IPS-NIHi7 (cell line): Measurements from ENCODE around the gene DSCAM.

ENCODE experiments used
- DNase-seq: peaks from one replicate; pipeline ENCODE4 v3.0.0; 2012; ENCODE audit warnings: mixed read lengths; ENCODE audit errors: extremely low spot score

The DSCAM gene

DNA sequence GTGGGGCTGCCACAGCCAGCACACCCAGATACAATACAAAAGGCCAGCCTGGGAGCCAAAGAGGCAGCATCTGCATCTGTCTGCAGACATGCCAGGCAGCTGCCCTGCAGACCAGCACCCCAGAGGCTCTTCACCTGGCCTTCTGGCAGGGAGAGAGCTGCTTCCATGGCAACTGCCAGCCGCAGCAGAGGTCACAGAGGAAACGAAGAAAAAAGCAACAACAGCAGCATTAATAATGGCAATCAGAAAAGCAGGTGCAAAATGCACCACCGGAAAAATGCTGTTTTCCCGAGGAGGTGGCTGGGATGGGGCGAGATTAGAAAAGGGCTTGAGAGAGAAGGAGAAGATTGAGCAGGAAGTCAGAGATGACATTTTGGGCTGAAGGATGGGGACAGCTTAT lies 670.2 kb downstream of the DSCAM start:
- no peak for DNase-seq

DNA sequence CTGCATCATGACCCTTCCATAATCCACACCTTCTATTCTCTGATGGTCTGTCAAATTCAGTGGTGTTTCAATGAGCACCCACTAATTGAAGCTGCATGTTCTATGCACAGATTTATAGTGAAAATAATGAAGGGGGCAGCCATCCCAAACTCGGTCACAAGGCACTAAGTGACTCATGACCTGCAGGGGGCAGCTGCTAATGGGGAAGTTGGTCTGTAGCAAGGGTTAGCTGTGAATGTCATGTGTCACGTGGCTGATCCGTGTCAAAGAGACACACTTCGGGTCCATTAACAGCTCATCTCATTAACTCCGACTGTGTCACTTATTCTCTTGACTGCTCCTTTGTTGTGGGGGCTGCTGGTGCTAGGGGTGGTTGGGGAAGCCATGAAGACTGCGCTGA lies 673.1 kb downstream of the DSCAM start:
- DNase-seq = peak; percentile 58

DNA sequence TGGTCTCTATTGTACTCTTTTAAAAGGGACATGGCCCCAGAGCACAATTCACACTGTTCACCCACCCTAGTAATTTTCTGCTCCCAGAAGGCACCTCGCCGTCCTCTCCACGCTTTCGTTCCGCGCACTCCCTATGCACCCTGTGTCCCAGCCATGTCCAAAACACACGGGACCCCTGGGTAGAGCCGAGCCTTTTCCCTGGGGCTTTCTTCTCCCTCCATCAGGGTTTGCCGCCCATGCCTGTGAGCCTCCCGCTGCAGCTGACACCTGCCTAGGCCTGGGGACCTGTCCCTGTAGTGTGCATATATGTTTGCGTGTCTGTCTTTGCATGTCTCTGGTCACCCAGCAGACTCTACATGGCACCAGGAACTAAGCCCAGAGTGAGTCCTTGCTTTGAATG lies 677.0 kb downstream of the DSCAM start:
- no peak for DNase-seq

DNA sequence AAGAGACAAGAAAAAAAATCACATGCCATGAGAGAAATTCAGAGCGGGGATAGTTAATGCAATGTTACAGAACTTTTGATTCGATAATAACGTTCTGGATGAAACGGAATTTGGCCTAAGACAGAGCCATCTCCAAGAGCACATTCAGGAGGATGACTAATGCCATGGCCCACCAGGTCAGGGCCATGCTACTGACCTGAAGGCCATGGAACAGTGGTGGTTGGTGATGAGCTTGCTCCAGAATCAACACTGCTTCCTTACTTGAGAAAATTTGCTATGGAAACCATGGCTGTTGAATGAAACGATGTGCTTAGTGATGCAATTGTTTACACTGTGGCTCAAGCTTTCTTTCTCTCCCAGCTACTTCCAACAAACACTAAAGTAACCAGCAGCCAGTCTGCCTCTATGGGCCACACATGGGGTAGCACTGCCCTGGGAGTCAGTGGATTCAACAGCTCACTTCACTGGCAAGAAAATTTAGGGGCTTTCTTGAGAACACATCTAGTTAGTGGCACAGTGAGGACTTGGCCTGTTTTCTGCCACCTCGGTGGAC lies 680.6 kb downstream of the DSCAM start:
- DNase-seq = peak; percentile 31

DNA sequence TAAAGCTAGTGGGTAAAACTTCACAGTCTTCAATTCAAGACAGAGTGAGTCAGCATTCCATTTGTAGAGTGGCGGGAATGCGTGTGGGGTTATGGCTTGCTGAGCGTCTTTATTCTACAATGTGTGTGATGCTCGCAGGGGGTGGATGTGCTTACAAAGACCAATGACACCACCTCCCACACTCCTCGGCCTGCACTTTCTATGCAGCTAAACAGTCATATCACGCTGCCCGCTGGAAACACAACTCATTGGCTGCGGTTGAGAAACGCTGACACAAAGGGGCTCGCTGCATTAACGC lies 681.2 kb downstream of the DSCAM start:
- no peak for DNase-seq

DNA sequence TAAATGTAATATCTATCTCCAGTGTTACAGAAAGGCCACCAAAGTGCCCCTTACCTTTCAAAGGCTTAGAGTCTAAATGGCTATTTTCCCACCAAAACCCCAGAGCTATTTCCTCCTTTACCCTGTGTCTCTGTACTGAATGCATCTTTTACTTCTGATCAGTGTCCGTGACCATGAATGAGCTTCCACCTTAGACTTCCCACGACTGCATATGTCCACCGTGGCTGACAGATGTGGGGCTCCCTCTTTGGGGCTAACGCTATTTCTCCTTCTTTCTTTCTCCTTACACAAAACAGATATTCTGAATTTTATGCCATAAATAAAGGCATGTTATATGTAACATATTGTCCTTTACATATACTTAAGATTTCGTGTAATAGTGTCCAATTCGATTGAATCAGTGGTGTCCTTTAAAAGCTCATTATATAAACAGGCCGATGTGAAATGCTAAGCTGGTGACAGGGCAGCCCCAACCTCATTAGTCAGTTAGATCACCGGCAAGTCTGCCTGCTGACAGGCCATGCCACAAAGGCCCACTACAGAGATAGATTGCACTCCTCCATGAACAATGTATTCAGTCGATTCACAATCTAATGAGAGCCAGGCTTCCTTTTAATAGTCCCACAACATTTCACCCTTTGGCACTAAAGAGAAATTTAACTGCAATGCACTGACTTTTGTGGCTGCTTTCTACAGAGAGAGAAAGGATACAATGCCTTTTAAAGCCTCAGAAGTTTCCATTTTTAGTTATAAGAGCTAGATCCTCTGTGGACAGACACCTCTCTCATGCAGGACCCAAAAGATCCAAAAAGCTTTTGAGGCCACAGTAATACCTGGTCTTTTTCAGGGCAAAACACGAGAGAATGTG lies 681.8 kb downstream of the DSCAM start:
- DNase-seq = no peak

DNA sequence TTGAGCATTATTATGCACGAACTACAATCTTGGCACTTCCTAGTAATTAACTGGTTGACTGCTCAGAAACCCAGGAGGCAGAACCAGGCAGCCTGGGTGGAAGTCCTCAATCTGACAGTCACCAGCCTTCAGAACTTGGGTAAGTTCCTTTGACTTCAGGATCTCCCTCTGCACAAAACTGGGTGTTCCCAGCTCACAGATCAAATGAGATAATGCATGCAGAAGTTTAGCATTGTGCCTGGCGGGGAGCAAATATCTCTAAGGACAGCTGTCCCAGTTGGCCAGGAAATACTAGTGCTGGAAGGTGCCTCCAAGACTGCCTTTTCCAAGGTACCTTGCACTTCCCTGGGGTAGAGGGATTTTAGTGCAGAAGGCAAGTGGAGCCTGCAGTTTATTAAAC lies 684.9 kb downstream of the DSCAM start:
- DNase-seq = no peak

DNA sequence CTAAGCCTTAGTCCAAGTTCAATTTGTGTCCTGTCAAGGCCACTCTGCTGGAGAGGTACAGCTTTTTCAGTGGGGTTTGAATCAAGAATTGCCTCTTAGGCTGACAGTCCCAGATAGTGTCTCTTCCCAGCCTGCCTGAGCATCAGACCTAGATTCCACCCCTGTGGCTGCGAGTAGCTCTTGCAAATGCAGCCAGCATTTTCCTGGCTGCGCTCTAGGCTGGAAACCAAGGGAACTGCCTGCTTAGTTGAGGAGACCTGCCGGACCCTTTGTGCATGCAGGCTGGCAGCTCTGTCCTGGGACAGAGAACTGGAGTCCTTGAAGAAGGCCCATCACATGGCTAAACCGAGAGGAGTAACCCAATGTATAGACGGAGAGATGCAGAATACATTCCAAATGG lies 686.0 kb downstream of the DSCAM start:
- DNase-seq = peak; percentile 29

DNA sequence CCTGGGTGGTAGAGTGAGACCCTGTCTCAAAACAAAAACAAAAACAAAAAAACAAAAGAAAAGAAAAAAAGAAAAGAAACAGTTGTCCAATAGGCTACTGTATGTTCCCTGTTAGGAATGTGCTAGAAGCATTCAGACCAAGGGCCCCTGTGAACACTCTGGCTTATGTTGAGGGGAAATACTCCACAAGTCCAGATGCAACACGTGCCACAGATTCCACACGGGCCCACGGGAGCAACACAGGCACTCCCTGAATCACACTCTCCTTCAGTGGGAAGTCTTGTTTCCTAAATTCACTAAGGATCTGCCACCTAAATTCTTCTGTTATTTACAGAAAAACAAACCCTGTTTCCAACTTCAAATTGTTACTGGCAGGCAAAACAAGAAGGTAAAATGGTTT lies 688.6 kb downstream of the DSCAM start:
- DNase-seq = no peak

DNA sequence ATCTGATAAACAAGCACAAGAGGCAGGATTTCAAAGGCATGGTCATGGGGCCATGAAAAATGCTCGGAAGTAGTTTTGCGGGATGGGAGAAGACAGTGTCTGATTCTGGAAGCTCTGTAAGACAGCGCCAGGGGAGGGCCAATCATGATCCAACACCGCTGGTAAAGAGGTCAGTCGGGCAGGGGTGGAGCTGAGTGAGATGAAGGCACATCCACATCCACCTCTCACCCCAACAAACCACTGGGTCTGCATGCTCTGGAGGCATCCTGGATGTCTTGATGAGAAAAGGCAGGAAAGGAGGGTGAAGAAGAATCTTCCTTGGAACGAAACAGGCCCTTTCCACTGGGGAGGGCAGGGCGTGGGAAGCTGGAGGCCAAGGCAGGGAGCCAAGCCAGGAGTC lies 691.4 kb downstream of the DSCAM start:
- no peak for DNase-seq

DNA sequence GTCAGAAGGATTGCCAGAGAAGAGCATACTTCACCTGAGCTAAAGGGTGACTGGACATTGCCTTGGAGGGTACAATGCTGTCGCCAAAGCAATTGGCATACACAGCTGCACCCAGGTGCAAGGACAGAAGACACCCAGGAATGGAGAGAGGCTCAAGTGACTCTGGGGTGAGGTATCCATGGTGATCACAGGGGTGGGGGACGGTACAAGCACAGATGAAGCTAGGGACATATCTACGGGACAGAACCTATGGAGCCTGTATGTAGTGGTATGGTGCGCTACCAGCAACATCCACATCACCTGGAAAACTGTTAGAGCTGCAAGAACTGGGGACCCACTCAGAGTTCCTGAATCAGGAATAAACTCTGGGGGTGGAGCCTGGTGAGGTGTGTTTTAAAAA lies 693.6 kb downstream of the DSCAM start:
- no peak for DNase-seq

DNA sequence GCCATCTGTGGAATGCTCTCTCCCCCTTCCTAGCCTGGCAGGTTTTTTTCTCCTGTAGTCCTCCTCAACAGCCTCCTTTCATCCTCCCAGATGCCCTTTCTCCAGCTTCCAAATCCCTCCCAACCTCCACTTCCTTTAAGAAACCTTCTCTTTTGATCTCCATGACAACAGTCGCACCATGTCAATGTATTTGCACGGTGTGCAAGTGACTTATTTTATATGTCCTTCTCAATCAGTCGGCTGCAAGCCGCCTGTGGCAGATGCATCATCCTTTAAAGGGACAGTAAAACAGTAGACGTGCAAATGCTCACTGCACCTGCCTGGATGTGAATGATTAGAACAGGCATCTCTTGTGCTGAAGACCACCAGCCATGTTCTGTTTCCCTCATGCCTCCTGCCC lies 694.5 kb downstream of the DSCAM start:
- DNase-seq = no peak

DNA sequence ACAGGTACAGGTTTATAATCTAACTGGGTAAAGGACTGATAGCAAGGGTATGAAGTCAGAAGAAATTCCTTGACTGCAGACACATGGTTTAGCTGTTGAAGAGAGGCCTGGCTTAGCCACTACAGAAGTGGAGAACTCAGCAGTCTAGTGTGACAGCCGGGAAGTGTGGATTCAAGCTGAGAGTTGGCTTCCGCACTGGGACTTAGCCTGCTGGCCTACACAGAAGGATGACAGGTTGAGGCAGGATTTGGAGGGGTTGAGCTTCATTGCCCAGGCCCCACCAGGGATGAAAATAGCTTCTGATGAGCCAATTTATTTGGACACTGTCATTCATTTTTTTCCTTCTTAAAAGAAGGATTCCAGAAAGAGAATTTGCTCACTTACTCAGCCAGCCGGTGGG lies 695.3 kb downstream of the DSCAM start:
- no peak for DNase-seq

DNA sequence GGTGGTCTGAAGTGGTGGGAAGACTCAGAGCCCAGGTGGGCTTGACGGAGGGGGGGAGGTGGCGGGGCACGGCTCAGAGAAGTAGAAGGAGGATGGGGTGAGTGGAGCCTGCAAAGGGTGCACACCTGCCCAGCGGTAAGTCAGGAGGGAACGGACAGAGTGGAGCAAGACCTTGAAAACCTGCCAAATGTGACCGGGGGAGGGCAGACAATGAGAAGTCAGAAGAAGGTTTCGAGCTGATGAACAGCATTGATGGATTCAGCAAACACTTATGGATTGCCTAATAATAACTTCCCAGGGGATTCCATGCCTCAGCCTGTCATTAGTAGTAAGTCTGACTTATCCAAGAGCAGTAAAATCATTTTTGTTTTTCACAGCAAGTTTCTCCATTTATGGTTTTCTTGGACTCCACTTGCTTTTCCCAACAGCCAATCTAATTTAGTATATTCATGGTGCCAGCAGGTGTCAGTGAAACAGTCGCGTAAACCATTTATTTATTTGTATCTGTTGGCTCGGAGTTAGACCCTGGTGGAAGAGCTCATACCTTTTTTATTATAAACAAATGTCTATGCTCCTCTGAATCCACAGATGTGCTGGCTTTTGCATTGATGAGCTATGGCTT lies 700.6 kb downstream of the DSCAM start:
- no peak for DNase-seq

DNA sequence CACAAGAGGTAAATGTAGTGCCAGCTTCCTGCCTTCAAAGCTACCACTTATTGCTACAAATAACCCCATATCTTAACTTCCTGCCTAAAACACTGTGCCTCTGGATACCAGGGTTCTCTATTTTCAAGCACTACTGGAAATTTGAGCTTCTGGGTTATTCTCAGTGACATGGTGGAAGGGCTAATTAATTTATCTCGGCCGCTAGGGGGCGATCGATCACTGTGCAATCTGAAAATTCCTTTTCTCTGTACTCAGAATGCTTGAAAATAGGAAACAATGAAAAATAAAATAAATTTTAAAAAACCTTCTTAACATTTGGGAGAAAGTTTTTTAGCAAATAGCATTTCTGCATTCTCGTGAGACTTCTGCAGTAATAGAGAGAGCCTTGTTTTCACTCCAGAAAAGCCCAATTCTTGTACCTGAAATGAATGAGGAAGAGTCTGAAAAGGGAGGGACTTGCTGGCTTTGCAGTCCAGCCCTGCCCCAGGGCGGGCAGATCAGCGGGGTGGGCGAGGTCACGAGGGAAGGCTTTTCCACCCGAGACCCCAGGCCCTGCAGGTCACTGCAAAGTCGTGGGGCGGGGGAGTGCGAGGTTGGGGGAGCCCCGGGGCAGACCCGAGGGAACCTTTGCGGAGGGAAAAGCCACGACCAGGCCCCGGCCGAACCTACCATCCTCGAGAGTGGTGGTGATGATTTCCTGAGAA lies 703.0 kb downstream of the DSCAM start:
- peak; percentile 60 for DNase-seq

DNA sequence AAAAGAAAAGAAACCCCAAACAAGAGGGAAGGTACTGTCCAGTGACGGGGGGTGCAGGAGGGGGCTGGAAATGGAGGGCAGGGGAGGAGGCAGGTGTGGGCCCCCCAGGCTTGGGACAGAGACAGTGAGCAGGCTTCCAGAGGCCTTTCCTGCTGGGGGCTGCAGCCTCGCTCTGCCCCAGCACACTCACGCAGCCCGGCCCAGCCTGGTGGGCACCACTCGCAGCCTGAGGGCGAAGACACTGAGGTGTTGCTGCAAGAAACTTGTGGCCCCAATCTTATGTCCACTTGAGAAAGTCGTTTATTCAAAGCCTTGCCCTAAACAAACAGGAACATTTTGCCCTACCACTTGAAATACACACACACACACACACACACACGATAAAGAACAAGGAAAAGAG lies 705.3 kb downstream of the DSCAM start:
- DNase-seq = no peak

DNA sequence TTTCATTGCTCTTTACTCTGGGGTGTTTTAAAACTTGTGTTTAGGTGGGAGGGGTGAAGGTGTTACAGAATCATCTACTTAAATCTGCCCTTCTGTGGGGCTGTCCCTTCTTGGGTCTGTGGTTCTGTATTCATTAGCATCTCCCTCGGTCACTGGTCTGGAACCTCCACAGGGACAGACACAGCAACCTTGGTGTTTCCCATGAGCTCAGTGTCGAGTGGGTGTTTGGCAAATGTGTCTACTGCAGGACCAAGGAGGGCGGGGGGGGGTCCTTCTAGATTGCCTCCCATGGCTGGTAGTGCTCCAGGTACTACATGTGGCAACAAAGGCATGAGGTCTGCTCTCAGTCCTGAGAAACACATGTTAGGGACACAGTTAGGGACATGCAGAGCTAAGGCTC lies 706.3 kb downstream of the DSCAM start:
- DNase-seq = no peak

DNA sequence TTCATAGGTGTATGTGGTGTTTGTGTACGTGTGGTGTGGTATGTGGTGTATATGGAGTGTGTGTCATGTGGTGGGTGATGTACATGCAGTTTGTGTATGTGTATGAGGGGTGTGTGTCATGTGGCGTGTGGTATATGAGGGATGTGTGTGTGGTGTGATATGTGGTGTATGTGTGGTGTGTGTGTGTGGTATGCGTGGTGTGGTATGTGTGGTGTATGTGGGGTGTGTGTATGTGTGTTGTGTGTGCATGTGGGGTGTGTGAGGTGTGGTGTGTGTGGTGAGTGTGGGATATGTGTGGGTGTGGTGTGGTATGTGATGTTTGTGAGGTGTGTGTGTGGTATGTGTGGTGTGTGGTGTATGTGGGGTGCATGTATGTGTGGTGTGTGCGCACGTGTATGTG lies 707.3 kb downstream of the DSCAM start:
- DNase-seq = no peak

DNA sequence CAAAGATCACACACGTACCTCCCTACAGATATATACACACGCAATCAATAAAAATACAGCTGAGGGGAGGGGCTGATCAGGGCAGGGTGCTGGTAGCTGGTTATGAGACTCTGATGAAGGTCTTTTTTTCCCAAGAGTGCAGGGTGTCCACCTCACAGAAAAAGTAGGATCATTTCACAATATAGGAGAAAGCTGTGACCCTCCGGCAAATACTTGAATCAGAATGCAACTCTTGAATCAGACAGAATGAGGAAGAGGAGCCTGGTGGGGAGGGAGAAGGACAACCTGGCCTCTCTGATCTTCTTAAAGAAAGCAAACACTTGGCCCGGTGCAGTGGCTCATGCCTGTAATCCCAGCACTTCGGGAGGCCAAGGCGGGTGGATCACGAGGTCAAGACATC lies 710.4 kb downstream of the DSCAM start:
- no peak for DNase-seq

DNA sequence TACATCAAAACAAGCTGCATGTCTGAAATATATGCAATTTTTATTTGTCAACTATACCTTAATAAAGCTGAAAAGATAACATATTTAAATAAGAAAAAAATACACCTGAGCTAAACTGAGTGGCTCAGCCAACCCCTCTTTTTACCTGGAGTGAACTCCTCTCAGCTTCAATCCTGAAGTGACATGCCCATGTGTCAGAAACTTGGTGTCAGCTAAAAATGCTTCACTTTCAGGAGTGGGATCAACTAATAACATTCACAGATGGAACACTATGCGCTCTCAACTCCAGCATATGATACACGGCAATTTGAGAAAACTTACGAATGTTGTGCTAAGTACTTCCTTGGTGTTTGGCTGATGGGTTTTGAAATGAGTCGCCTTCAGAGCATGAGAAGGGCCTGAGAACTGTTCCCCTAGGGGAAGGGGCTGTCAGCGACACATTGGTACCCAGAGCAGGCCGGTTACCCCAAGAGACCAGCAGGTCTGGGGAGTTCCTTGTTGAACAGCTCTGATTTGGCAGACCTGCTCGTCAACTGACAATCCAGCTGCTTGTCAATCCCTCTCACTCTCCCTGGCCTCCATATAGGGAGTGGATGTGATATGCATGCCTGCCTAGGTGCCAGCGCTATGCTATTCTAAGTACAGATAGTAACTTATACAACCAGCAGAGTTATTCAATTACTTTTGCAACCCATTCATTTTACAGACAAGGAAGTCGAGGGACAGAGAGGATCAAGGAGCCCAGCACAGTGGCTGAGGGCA lies 712.0 kb downstream of the DSCAM start:
- no peak for DNase-seq

DNA sequence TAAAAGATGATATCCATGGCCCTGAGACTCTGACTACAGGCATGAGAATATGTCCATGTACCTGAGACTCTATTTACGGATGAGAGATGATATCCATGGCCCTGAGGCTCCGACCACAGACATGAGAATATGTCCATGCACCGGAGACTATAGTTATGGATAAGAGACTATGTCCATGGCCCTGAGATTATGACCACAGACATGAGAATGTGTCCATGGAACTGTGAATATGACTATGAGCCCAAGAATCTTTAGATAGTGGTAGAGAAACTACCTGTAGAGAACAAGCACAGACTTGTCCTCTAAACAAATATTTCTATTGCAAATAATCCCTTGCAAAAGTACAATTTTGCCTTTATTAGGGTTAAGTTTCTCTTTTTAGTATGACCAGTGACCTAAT lies 716.5 kb downstream of the DSCAM start:
- DNase-seq = no peak

DNA sequence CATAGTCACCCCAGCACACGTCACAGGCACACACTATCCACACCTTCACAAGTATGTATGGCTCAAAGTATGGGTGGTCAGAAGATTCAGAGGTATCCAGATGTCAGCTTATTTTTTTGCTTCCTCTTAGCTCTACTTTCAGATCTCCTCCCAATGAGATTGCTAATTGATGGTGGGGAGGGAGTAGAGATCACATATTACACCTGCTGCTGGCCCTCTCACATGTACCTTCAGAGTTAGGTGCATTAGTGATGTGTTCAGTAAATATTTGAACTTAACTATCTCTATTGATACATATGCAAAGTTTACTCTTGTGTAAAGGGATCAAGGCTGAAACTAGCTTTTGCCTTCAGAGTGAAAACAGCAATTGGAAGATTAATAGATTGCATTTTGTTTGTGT lies 717.1 kb downstream of the DSCAM start:
- DNase-seq = no peak
